ENCODE results near the gene PPP6R3.

The PPP6R3 gene

GRCh38 chr11:68501813-68502212, 41.3 kb downstream of the PPP6R3 start:
- in situ Hi-C loops (cut with HindIII; ENCODE audit: low sequenced_read_pairs) = no loop called here
- DNase-seq (ENCODE audit: low read depth, low spot score) = no peak
- TF ChIP-seq CTCF (IDR thresholded peaks at IDR 0.05; ENCODE audit: low read depth, low read length) = no peak
- H3K4me3 ChIP-seq (ENCODE audit: low read depth, low read length) = no peak overlapping the region

GRCh38 chr11:68503251-68503687, 42.7 kb downstream of the PPP6R3 start:
- TF ChIP-seq CTCF (IDR thresholded peaks at IDR 0.05; ENCODE audit: low read depth, low read length) = no peak
- in situ Hi-C loops (cut with HindIII; ENCODE audit: low sequenced_read_pairs) = no loop called here
- H3K4me3 ChIP-seq (ENCODE audit: low read depth, low read length) = no peak overlapping the region
- DNase-seq (ENCODE audit: low read depth, low spot score) = peak; percentile 41

- no peak for TF ChIP-seq CTCF (IDR thresholded peaks at IDR 0.05; ENCODE audit: low read depth, low read length)
- in situ Hi-C loops (cut with HindIII; ENCODE audit: low sequenced_read_pairs) = no loop called here
- DNase-seq (ENCODE audit: low read depth, low spot score) = no peak
- no peak overlapping the region for H3K4me3 ChIP-seq (ENCODE audit: low read depth, low read length)
These were observed 43.2 kb downstream of the PPP6R3 start for GRCh38 chr11:68503792-68504191.

GRCh38 chr11:68504432-68505066, 44.0 kb downstream of the PPP6R3 start:
- no peak for DNase-seq (ENCODE audit: low read depth, low spot score)
- in situ Hi-C loops (cut with HindIII; ENCODE audit: low sequenced_read_pairs) = no loop called here
- no peak overlapping the region for H3K4me3 ChIP-seq (ENCODE audit: low read depth, low read length)
- no peak for TF ChIP-seq CTCF (IDR thresholded peaks at IDR 0.05; ENCODE audit: low read depth, low read length)

GRCh38 chr11:68505596-68505995, 45.0 kb downstream of the PPP6R3 start:
- in situ Hi-C loops (cut with HindIII; ENCODE audit: low sequenced_read_pairs) = no loop called here
- TF ChIP-seq CTCF (IDR thresholded peaks at IDR 0.05; ENCODE audit: low read depth, low read length) = no peak
- DNase-seq (ENCODE audit: low read depth, low spot score) = peak; percentile 38
- no peak overlapping the region for H3K4me3 ChIP-seq (ENCODE audit: low read depth, low read length)

- TF ChIP-seq CTCF (IDR thresholded peaks at IDR 0.05; ENCODE audit: low read depth, low read length) = no peak
- DNase-seq (ENCODE audit: low read depth, low spot score) = no peak
- H3K4me3 ChIP-seq (ENCODE audit: low read depth, low read length) = no peak overlapping the region
- in situ Hi-C loops (cut with HindIII; ENCODE audit: low sequenced_read_pairs) = no loop called here
These were observed 46.4 kb downstream of the PPP6R3 start for GRCh38 chr11:68506908-68507307.
